Measurements from ENCODE around the gene NAALADL2. TPM values are rescaled to one million over a fixed set of nuclear protein-coding genes. Genes with fewer than 3 reads are reported as not detected.

NAALADL2 gene
- total RNA-seq, 3 donors from 2014 or later: 18.4 to 43.9 (median 20.8) TPM

- no peak for TF ChIP-seq CTCF (IDR thresholded peaks at IDR 0.05)
- H3K9me3 ChIP-seq: no peaks in the 10 kb centered on the region
- intact Hi-C loops (cut with DNase I, micrococcal nuclease): no loop called here
- DNase-seq (no peak), ATAC-seq (no peak)
- no peaks in the 10 kb centered on the region for H3K4me1 ChIP-seq (ENCODE audit: low read depth)
- no peaks in the 10 kb centered on the region for H3K36me3 ChIP-seq (ENCODE audit: low read depth)
- no peak overlapping the region for H3K4me3 ChIP-seq
Measured at GRCh38 chr3:174957551-174958001, 98.4 kb downstream of the NAALADL2 start.

GRCh38 chr3:174958671-174959328, 99.7 kb downstream of the NAALADL2 start:
- DNase-seq (no peak), ATAC-seq (no peak)
- TF ChIP-seq CTCF (IDR thresholded peaks at IDR 0.05): no peak

GRCh38 chr3:174959556-174960065, 100.5 kb downstream of the NAALADL2 start:
- intact Hi-C loops (cut with DNase I, micrococcal nuclease): no loop called here
- H3K36me3 ChIP-seq (ENCODE audit: low read depth): no peaks in the 10 kb centered on the region
- TF ChIP-seq CTCF (IDR thresholded peaks at IDR 0.05): no peak
- DNase-seq (no peak), ATAC-seq (no peak)
- no peaks in the 10 kb centered on the region for H3K4me1 ChIP-seq (ENCODE audit: low read depth)
- no peaks in the 10 kb centered on the region for H3K9me3 ChIP-seq
- H3K4me3 ChIP-seq: no peak overlapping the region

More at GRCh38 chr3:174958671-174959328, 99.7 kb downstream of the NAALADL2 start:
- intact Hi-C loops (cut with DNase I, micrococcal nuclease): no loop called here
- Histone ChIP-seq H3K4me1 (ENCODE audit: low read depth) (no peaks in the 10 kb centered on the region), H3K4me3 (no peak overlapping the region), H3K36me3 (ENCODE audit: low read depth) (no peaks in the 10 kb centered on the region), H3K9me3 (no peaks in the 10 kb centered on the region)

DNA sequence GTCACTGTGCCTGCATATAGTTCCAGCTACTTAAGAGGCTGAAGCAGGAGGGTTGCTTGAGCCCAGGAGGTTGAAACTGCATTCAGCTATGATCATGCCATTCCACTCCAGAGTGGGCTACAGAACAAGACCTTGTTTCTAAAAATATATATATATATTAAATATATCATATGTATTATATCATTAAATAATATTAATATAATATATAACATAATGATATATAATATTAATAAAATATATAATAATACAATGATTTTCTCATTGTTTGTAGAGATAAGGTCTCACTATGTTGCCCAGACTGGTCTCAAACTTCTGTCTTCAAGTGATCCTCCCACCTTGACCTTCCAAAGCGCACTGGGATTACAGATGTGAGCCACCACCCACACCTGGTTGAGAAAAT, 101.8 kb downstream of the NAALADL2 start:
- Histone ChIP-seq H3K9me3 (no peaks in the 10 kb centered on the region), H3K4me1 (ENCODE audit: low read depth) (no peaks in the 10 kb centered on the region), H3K36me3 (ENCODE audit: low read depth) (no peaks in the 10 kb centered on the region), H3K4me3 (no peak overlapping the region)
- intact Hi-C loops (cut with DNase I, micrococcal nuclease): no loop called here
- DNase-seq (no peak), ATAC-seq (no peak)
- TF ChIP-seq CTCF (IDR thresholded peaks at IDR 0.05): no peak

- ATAC-seq: no peak
Measured at GRCh38 chr3:174973465-174973864, 114.3 kb downstream of the NAALADL2 start.

More at GRCh38 chr3:174973465-174973864, 114.3 kb downstream of the NAALADL2 start:
- intact Hi-C loops (cut with DNase I, micrococcal nuclease): no loop called here
- Histone ChIP-seq H3K9me3 (peaks cover 5% of the 10 kb centered on the region), H3K4me1 (ENCODE audit: low read depth) (no peaks in the 10 kb centered on the region), H3K4me3 (no peak overlapping the region), H3K36me3 (ENCODE audit: low read depth) (no peaks in the 10 kb centered on the region)
- no peak for DNase-seq
- TF ChIP-seq CTCF (IDR thresholded peaks at IDR 0.05): no peak

Measured in mucosa of descending colon (tissue), 3 donors.